ENCODE data around the gene TAF15.

TAF15 gene

DNA sequence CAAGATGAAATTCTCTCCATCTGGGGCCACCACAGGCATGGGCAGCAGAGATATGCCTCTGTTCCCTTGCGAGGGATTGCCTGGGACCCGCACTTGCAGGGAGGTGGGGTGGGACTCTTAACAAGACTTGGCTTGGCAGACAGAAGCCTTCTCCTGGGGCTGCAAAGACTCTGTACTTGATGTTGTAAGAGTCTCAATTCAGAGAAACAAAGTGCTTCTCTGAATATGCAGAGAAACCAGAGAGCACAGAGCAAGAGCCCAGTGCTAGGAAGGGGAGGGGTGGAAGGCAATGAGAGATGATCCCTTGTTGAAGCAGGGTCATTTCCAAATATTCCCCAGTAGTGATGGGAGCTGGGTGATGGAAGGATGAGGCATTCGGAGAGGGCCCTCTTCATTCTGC, 16.0 kb upstream of the TAF15 start:
- no peaks in the 10 kb centered on the region for H3K36me3 ChIP-seq (ENCODE audit: insufficient read depth, low read length)
- TF ChIP-seq FOXP2 (optimal IDR thresholded peaks at IDR 0.05; ENCODE audit: control extremely low read depth, extremely low read length, insufficient read depth) = no peak
- no peak for TF ChIP-seq EZH2 (IDR thresholded peaks at IDR 0.05)
- no peak for TF ChIP-seq POLR2AphosphoS5 (IDR thresholded peaks at IDR 0.05; ENCODE audit: borderline replicate concordance, low read depth, low read length)
- no peaks in the 10 kb centered on the region for H3K9me3 ChIP-seq (ENCODE audit: low read depth, low read length)
- H3K9ac ChIP-seq (ENCODE audit: insufficient read length) = no peak overlapping the region
- DNase-seq (ENCODE audit: low read depth, low spot score) = no peak
- no peak overlapping the region for H3K4me3 ChIP-seq
- H3K27ac ChIP-seq = no peak overlapping the region

DNA sequence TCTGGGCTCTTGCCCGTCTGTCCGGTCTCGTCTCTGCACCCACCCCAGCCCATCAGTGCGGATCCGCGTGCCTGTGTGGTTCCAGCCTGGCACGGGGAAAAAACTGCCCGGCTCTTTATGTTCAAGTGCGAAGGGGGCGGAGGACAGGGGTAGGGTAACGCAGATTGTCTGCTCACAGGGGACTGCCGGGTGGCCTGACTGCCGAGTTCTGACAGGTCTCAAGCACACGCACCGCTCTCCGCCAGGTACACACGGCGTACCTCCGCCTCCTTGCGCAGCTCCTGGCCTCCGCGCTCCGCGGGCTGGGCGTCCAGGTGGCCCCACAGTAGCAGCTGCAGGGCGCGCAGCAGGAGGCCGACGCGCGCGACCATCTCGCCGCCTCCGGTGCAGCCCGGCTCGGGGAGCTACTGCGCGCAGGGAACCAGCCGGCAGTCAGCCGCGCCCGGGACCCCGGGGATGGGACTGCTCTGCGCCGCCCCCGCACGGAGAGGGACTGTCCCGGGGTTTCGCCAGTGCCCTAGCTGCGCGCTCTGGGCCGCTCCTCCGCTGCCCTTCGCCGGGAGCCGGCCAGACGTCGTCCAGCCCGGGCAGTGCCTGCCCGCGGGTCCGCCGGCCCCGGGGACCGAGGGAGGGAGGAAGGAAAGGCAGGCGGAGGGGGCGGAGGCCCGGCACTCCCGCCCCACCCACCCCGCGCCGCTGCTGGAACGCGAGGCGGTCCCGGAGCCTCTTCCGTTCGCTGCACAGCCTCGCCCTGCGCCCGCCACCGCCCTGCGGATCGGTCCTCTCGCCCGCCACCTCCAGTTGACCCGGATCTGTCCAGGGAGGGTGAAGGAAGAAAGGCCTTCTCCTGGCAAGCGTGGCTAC, 14.0 kb upstream of the TAF15 start, which contains the start of gene MMP28:
Gene MMP28, minus strand, starts transcription at position 635 of the 864 bp plus-strand sequence. Its CDS starts 264 bp downstream, at position 371.
- peak within 1 kb of the TSS; percentile 70 for H3K4me3 ChIP-seq
- H3K27ac ChIP-seq = no peak within 1 kb of the TSS
- no peak for DNase-seq (ENCODE audit: low read depth, low spot score)
- no peaks in the 10 kb centered on the region for H3K9me3 ChIP-seq (ENCODE audit: low read depth, low read length)
- TF ChIP-seq POLR2AphosphoS5 (IDR thresholded peaks at IDR 0.05; ENCODE audit: borderline replicate concordance, low read depth, low read length) (no peak), FOXP2 (optimal IDR thresholded peaks at IDR 0.05; ENCODE audit: control extremely low read depth, extremely low read length, insufficient read depth) (no peak), EZH2 (IDR thresholded peaks at IDR 0.05) (no peak)
- no peak within 1 kb of the TSS for H3K9ac ChIP-seq (ENCODE audit: insufficient read length)
- no peaks in the 10 kb centered on the region for H3K36me3 ChIP-seq (ENCODE audit: insufficient read depth, low read length)

DNA sequence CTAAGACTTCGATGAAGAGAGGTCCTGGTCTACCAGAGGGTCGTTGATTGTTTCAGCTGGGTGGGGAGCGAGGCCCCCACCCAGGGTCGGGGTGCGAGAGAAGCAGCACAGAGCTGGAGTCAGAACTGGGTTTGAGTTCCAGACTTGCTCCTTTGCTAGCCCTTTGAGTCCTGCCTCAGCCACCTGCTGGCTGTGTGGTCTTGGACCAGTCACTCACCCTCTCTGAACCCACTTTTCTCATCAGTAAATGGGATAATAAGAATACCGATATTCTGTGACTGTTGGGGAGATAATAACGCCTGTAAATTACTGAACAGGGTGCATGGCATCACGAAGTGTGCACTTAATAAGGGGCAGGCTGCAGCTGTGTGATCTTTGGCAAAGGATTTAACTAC, 13.4 kb upstream of the TAF15 start:
- TF ChIP-seq POLR2AphosphoS5 (IDR thresholded peaks at IDR 0.05; ENCODE audit: borderline replicate concordance, low read depth, low read length) (no peak), FOXP2 (optimal IDR thresholded peaks at IDR 0.05; ENCODE audit: control extremely low read depth, extremely low read length, insufficient read depth) (no peak), EZH2 (IDR thresholded peaks at IDR 0.05) (no peak)
- DNase-seq (ENCODE audit: low read depth, low spot score) = no peak
- Histone ChIP-seq H3K9ac (ENCODE audit: insufficient read length) (no peak overlapping the region), H3K9me3 (ENCODE audit: low read depth, low read length) (no peaks in the 10 kb centered on the region), H3K36me3 (ENCODE audit: insufficient read depth, low read length) (no peaks in the 10 kb centered on the region), H3K4me3 (peak overlapping the region; percentile 70), H3K27ac (no peak overlapping the region)

DNA sequence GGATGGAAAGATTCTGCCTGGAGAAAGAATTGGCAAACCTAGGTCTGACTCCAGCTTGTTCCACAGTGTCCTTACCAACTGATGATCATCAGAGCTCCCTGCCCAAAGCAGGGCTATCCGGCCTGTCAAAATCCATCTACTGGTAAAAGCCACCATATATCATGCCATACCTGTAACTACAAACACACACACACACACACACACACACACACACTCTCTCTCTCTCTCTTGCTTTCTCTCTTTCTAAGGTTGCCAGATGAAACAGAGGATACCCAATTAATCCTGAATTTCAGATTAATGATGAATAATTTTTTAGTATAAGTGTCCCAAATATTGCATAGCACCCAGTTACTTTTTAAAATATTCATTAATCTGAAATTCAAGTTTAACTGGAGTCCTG, 12.3 kb upstream of the TAF15 start:
- Histone ChIP-seq H3K36me3 (ENCODE audit: insufficient read depth, low read length) (no peaks in the 10 kb centered on the region), H3K27ac (no peak overlapping the region), H3K9ac (ENCODE audit: insufficient read length) (no peak overlapping the region), H3K9me3 (ENCODE audit: low read depth, low read length) (no peaks in the 10 kb centered on the region), H3K4me3 (no peak overlapping the region)
- TF ChIP-seq POLR2AphosphoS5 (IDR thresholded peaks at IDR 0.05; ENCODE audit: borderline replicate concordance, low read depth, low read length) (no peak), FOXP2 (optimal IDR thresholded peaks at IDR 0.05; ENCODE audit: control extremely low read depth, extremely low read length, insufficient read depth) (no peak), EZH2 (IDR thresholded peaks at IDR 0.05) (no peak)
- no peak for DNase-seq (ENCODE audit: low read depth, low spot score)

DNA sequence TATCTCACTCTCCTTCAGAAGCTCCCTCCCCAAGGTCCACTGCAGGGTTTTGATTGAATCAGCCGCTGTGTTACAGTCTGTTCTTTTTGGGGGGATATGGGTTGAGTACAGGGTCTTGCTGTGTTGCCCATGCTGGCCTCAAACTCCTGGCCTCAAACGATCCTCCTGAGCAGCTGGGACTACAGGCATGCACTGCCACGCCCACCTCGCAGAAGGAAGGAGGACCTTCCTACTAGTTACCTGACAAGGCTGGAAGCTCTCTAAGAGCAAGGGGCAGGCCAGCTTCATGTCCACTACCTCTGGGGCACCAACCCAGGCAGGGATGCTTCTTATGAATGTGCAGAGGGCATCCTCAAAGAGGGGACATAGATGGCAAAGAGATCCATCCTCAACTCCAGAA, 11.9 kb upstream of the TAF15 start:
- Histone ChIP-seq H3K36me3 (ENCODE audit: insufficient read depth, low read length) (no peaks in the 10 kb centered on the region), H3K9ac (ENCODE audit: insufficient read length) (no peak overlapping the region), H3K9me3 (ENCODE audit: low read depth, low read length) (no peaks in the 10 kb centered on the region), H3K27ac (no peak overlapping the region), H3K4me3 (no peak overlapping the region)
- no peak for TF ChIP-seq EZH2 (IDR thresholded peaks at IDR 0.05)
- no peak for TF ChIP-seq POLR2AphosphoS5 (IDR thresholded peaks at IDR 0.05; ENCODE audit: borderline replicate concordance, low read depth, low read length)
- TF ChIP-seq FOXP2 (optimal IDR thresholded peaks at IDR 0.05; ENCODE audit: control extremely low read depth, extremely low read length, insufficient read depth) = no peak
- no peak for DNase-seq (ENCODE audit: low read depth, low spot score)

DNA sequence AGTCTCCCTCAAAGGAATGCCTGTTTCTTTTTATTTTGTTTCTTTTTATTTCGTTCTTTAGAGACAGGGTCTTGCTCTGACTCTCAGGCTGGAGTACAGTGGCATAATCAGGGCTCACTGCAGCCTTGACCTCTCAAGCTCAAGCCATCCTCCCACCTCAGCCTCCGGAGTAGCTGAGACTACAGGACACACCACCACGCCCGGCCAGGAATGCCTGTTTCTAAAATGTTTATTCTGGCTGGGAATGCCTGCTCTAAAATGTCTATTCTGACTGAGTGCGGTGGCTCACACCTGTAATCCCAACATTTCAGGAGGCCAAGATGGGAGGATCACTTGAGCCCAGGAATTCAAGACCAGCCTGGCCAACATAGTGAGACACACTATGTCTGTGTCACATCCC, 11.4 kb upstream of the TAF15 start:
- DNase-seq (ENCODE audit: low read depth, low spot score) = no peak
- no peak overlapping the region for H3K4me3 ChIP-seq
- H3K9ac ChIP-seq (ENCODE audit: insufficient read length) = no peak overlapping the region
- H3K9me3 ChIP-seq (ENCODE audit: low read depth, low read length) = no peaks in the 10 kb centered on the region
- no peak for TF ChIP-seq EZH2 (IDR thresholded peaks at IDR 0.05)
- TF ChIP-seq POLR2AphosphoS5 (IDR thresholded peaks at IDR 0.05; ENCODE audit: borderline replicate concordance, low read depth, low read length) = no peak
- no peak for TF ChIP-seq FOXP2 (optimal IDR thresholded peaks at IDR 0.05; ENCODE audit: control extremely low read depth, extremely low read length, insufficient read depth)
- no peaks in the 10 kb centered on the region for H3K36me3 ChIP-seq (ENCODE audit: insufficient read depth, low read length)
- no peak overlapping the region for H3K27ac ChIP-seq

DNA sequence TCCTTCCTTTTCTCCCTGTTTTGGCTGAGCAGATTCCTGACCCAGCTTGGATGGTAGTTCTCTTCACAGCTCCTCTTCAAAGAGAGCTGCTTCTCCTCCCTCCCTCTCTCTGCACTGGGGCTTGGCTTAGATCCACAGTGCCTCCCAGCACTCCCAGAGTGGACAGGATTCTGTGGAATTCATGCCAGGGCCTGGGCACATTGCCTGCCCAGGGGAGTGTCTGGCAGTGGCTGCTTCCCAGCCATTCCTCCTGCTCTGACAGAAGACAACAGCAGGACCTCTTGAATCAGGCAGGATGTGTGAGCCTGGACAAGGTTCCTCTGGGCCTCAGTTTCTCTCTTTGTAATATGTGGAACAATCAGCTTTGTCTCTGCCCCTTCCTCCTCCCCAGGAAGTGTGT, 9.3 kb upstream of the TAF15 start:
- TF ChIP-seq POLR2AphosphoS5 (IDR thresholded peaks at IDR 0.05; ENCODE audit: borderline replicate concordance, low read depth, low read length) (no peak), FOXP2 (optimal IDR thresholded peaks at IDR 0.05; ENCODE audit: control extremely low read depth, extremely low read length, insufficient read depth) (no peak), EZH2 (IDR thresholded peaks at IDR 0.05) (no peak)
- Histone ChIP-seq H3K36me3 (ENCODE audit: insufficient read depth, low read length) (no peaks in the 10 kb centered on the region), H3K27ac (no peak overlapping the region), H3K9me3 (ENCODE audit: low read depth, low read length) (no peaks in the 10 kb centered on the region), H3K9ac (ENCODE audit: insufficient read length) (no peak overlapping the region), H3K4me3 (no peak overlapping the region)
- DNase-seq (ENCODE audit: low read depth, low spot score) = no peak

DNA sequence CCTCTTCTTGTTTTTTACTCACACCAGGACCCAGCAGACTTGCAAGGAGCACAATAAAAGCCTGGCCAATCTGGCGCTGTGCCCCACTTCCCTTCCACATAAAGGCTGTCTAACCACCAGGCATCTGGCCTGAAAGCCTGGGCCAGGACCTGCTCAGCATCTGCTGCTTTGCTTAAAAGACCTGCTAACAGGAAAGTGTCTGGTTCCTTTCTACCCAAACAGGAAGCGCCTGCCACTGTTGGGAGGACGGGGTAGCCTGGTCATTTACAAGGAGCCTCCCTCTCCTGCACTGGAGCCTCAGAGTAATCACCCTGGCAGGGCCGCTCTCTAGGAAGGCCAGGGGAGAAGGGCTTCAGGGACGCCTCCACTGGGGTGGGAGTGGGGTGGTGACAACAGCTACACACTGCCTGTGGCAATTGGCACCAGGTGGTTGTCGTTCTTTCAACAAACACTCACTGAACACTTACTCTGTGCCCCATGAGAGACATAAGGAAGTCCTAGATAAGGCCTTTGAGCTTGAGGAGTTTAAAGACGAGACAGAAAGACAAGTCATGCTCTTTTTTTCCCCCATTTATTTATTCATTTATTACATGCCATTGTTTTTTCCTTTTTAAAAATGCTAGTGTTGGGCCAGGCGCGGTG, 7.6 kb upstream of the TAF15 start:
- H3K9ac ChIP-seq (ENCODE audit: insufficient read length) = no peak overlapping the region
- no peak overlapping the region for H3K4me3 ChIP-seq
- TF ChIP-seq FOXP2 (optimal IDR thresholded peaks at IDR 0.05; ENCODE audit: control extremely low read depth, extremely low read length, insufficient read depth) = no peak
- TF ChIP-seq POLR2AphosphoS5 (IDR thresholded peaks at IDR 0.05; ENCODE audit: borderline replicate concordance, low read depth, low read length) = no peak
- no peak for TF ChIP-seq EZH2 (IDR thresholded peaks at IDR 0.05)
- DNase-seq (ENCODE audit: low read depth, low spot score) = no peak
- H3K9me3 ChIP-seq (ENCODE audit: low read depth, low read length) = no peaks in the 10 kb centered on the region
- H3K27ac ChIP-seq = no peak overlapping the region
- H3K36me3 ChIP-seq (ENCODE audit: insufficient read depth, low read length) = no peaks in the 10 kb centered on the region
